SIG-M5 (cell line): ENCODE data around the gene STK38L.
"Not testable (repeated sequence)": the region's sequence is repeated elsewhere in the genome, so short reads cannot be mapped to it uniquely, and the experiment has no call there.

Experiments used
- DNase-seq: peaks from one replicate; lab custom pipeline; 2025; lab: John Stamatoyannopoulos, UW

STK38L gene

DNA sequence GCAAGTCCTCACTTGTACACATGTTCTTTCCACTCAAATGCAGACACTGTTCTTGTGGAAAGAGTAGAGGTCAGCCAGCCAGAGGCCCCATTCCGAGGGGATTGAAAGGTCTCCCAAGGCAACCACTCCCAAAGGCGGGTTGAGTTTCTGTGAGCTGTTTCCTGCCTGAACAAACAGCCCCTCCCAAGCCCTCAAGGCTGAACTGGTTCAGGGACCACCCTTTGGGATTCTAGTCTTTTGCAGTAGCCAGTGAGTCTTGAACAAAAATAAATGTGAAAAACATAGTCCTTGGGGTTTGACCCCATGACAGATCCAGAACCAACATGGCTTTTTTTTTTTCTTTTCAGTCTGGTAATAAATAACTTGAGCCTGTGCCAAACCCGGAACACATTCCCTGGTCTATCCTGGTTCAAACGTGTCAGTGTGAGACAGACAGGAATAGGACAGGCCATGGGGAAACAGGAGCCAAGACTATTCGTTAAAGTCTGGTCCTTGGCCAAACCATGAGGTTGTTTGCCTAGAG lies 17.6 kb upstream of the STK38L start:
- DNase-seq = no peak

DNA sequence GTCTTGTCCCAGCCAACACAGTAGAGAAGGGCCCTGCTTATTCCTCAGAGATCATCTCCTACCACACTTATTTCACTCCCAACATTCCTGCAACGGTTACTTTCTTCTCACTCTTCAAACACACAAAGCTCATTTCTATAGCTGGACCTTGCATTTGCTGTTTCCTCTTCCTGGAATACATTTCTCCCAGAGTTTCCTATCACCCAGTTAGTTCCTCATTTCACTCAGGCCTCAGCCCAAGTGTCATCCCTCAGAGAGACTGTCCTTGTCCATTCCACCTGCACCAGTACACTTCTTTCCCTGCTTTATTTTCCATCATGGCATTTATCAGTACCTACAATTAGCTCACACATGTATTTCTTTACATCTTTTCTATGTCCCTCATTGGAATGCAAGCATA lies 14.7 kb upstream of the STK38L start:
- DNase-seq = no peak

DNA sequence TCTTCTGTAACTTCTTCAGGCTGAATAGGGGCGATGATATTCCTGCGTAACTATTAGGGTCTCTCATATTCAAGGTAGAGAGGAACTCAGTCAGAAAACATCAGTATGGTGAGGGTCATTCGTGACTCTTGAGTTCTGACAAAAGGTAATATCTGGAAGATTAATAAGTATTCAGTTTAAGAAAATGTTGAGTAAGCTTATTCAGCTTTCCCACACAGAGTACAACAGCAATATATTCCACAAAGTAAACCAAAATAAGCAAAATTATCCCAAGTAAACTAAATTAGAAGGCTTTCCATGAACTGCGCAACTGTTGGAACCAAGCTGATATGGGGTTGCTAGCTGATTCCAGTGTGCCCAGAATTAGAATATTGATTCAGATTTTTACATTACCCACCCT lies 12.7 kb upstream of the STK38L start:
- DNase-seq = not testable (repeated sequence)

DNA sequence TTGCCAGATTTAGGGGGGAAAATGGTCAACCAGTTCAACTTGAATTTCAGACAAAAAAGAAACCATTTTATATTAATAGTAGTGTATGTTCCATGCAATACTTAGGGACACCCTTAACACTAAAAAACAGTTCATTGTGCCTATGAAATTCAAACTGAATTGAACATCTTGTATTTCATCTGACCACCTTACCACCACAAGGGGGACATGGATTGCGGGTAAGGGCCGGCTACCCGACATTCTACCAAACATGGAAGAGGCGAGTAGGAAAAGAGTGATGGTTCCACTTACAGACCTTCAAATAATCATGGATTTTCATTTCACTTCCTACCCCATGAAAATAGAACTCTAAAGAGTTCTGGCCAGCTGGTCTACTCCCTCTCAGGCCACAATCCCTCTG lies 10.3 kb upstream of the STK38L start:
- no peak for DNase-seq

DNA sequence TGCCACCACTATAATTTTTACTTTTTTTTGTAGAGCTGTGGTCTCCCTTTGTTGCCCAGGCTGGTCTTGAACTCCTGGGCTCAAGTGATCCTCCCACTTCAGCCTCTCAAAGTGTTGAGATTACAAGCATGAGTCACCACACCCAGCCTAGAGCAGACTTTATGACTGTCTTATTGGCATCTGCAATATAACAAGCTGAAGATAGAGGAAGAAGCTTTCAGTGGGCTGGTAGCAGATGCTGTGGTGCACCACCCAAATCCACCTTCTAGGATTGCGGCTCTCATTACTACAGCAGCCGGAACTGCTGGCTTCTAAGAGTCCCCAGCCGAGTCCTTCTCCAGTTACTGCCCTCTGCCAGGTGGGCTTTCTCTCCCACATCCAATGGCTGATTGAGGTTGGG lies 7.6 kb upstream of the STK38L start:
- peak; percentile 93 for DNase-seq

DNA sequence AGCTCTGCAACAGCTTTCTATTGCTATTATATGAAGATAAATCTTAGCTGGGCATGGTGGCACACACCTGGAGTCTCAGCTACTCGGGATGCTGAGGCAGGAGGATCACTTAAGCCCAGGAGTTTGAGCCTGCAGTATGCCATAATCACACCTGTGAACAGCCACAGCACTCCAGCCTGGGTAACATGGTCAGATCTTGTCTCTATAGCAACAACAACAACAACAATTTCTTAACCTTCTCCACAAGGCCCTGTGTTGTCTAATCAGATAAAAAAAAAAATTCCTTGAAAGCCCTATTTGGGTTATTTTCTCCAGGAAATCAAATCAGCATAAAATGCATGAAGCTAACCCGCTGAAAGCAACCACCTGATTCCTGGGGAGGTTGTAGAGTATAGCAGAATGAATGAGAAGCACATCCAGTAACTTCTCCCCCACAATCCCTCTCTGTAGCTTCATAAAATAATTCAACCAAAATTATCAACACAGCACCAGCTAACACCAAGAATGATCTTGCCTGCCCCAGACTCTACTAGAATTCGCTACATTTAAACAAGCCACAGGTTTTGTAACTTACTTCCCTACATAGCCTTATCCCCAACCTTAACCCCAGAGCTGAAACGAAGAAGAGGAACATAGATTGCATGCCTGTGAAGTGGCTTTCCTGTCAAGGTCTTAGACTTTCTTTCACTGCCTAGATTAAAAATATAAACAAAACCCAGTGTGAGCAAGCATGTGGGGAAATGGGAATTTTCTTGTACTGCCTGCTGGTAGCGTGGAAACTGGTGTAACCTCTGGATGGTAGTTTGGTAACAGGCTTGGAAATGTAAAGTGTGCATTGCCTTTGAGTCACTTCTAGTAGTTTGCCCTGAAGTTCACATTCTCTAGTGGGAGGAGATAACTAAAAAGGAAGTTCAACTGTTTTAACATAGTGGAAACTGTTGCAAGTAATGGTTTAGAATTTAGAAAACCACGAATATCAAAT lies 6.0 kb upstream of the STK38L start:
- DNase-seq = peak; percentile 98

DNA sequence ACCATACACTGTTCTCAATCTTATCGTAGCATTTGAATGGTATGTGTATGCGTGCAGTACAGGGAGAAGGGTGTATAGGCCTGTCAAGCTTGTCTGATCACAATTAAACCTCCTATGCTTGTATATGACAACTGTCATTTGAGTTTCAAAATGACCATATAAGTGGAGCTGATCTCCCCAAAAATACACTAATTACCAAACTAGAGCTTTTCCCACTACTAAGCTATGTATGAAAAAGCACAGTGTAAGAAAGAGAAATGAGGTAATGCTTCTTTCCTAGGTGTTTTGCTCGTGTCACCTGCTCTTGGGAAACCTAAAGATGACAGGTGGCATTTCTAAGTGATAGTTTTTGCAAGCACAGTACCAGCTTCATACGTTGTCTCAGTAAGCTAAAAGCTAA lies 1.1 kb upstream of the STK38L start:
- no peak for DNase-seq

DNA sequence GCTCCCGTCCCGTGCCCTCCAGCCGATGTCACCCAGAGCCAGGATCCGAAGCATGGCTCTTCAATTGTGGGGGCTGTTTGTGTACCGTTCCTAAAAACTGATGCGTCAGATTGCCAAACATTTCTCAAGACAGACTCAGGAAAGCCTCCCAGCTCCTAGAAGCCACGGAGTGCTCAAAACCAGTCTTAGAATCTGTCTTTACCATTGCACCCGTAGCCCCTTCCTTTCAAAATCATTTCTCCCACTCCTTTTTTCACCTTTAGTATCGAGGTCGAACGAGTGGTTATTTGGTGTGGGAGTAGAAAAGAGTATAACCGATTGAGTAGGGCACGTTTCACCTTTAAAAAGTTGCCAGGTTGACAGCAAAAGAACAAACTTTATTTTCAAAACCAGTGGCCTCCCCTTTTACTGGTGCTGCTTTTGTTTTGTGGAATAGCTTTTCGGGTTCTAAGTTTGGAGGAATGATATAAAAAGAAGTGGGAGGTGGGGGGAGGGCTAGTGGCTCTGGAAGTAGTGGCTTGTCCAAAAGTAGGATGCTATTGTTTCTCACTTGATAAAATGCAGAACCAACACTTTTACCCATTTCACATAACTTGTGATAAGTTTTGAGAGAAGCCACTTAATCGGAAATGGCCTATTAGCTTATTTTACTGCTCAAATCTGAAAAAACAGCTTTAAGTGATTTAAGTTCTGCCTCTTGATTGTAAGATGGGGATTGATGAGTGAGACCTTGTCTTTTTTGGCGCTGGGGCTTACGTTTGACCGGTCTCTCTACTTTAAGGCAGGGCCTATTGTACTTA lies 803 bp downstream of the STK38L start:
- no peak for DNase-seq

DNA sequence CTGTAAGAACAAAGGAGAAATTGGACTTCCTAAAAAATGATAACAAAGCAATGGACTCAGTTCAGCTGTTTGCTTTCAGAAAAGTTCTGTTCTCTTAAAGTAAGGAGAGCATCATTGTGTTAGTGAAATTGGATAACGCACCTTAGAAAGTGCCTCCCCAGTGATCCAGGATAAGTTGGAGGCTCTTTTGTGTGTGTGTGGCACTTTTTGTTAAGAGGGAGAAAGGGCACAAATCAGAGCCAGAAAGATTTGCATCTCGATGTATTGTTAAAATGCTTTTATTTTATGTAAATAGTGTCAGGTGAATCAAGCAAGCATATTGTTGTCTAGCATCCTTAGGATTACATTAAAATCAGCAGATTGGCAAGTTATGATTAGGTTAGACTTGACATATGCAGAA lies 2.1 kb downstream of the STK38L start:
- DNase-seq = no peak

DNA sequence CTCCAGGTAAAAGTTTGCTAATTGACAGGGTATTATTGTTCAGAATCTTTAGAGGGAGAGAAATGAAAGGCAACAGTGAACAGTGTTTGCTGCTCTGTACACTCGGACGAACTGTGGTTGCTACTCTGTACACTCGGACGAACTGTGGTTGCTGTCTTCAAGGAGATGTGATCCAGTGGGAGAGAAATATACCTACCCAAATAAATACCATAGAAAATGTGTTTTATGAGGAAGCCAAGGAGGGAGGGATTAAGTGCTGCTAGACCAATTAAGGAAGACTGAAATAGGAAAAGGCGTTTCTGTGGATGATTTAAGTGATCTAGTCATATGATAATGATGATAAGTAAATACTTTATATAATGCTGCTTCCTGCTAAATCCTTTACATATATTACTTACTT lies 2.7 kb downstream of the STK38L start:
- no peak for DNase-seq

DNA sequence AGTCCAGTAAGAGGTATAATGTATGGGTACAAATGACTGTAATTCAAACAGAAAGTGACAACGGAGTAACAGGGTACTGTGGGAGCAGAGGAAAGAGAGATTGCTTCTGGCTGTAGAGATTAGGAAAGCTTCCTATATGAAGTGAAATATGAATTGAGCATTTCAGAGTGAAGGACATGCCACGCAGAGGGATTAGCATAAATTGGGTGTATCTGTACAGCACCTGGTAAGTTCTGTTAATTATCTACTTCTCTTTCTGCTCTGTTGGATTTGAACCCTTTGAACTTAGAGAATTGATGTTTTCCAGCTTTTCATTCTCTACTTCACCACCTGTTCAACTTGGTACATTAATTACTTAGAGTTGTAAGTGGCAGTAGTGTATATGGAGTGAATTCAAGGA lies 8.8 kb downstream of the STK38L start:
- no peak for DNase-seq

DNA sequence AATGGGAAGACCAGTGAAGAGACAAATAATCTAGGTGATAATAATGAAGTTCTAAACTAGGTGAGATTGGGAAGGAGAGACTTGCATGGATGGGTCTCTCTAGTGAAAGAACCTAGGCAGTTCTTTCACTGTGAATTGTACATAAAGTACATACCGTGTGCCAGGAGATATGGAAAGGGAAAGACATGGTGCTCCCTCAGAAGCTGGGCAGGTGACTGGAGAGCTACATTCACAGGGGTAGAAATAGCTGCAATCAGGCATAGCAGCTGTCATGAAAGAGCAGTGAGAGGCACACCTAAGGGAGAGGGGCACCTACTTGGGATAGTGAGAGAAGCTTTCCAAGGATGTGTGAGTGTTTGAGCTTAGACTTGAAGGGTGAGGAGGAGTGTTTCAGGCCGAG lies 9.3 kb downstream of the STK38L start:
- DNase-seq = no peak

DNA sequence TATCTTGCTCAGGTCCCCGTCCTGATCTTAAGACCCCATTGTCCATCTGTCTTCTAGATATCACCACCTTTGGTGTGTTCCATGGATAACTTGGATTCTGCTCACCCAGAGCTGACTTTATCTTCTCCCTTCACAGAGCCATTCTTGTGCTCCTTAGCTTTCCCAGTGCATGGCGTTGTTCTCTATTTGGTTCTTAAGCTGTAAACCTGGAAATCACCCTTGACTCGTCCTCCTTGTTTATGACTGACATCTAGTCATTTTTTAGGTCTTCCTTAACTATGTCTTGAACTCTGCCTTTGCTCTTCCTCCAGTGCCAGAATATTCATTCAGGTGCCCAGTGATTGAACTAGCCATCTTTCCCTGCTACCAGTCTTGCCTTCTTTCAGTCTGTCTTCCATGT lies 11.7 kb downstream of the STK38L start:
- DNase-seq = no peak

DNA sequence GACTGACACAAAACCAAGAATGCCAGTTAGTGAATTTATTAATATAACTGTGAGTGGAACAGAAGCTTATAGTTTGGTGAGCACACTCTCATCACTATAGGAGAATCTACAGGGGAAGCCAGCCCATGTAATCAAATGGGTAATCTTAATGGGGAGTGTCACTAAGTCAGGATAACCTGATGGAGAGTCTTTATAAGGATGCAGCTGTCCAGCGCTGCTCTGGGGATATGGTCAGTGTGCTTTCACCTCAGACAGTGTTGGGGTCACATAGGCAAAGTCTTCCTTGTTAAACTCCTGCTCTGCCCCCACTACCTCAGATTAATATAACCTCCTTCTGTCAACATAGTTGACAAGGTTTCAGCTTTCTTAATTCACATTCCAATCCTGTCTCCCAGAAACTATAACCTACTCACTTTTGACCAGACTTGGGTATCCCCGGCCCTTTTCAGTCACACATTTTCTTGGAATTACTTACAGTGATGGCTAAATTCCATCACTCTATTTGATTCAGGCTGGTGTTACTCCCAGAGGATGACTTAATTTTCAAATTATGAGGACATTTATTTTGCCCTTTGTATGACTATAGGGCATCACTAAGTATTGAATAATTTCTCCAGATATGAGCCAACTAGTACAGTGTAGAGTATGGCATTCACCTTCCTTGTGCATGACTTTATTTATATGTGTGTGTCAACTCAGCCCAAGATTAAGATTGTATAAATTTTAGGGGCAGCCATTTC lies 13.2 kb downstream of the STK38L start:
- DNase-seq = no peak

DNA sequence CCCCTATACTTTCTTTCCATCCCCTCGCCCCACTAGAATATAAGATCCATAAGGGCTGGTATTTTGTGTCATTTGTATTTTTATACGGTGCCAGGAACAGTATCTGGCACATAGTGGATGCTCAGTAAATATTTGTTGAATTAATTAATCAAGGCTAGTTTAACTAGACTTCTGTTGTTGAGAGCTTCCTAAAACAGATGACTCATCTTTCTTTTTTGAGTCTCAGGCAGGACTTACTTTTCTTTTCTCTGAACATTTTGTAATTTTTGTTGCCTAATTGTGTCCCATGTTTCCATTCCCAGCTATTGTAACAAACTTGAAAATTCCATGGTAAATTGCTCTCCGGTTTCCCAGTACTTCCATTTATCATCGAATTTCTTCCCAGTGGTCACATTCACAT lies 16.7 kb downstream of the STK38L start:
- no peak for DNase-seq

DNA sequence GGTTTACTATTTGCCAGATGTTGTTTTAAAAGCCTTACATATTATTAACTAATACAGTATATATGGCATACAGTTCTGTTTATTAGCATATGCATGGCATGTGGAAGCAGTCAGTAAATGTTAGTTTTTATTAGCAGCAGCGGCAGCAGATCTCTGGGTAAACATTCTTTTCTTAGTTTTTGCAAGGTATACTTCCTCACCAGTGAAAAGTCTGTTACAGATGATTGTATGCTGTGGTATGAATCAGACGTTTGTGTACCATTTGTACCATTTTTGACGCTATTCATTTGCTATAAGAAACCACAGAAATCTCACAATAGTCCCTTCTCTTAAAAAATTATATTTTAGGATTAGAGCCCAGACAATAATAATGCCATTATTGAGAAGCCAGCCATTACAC lies 17.8 kb downstream of the STK38L start:
- no peak for DNase-seq

DNA sequence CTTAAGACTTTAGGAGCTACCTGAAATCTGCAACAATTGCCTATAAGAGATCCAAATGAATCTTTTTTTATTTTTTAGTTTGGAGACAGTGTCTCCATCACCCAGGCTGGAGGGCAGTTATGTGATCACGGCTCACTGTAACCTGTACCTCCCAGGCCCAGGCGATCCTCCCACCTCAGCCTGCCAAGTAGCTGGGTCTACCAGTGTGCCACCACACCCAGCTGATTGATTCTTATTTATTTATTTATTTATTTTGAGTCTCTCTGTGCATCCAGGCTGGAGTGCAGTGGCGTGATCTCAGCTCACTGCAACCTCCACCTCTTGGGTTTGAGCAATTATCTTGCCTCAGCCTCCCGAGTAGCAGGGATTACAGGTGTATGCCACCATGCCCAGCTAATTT lies 26.1 kb downstream of the STK38L start:
- no peak for DNase-seq

DNA sequence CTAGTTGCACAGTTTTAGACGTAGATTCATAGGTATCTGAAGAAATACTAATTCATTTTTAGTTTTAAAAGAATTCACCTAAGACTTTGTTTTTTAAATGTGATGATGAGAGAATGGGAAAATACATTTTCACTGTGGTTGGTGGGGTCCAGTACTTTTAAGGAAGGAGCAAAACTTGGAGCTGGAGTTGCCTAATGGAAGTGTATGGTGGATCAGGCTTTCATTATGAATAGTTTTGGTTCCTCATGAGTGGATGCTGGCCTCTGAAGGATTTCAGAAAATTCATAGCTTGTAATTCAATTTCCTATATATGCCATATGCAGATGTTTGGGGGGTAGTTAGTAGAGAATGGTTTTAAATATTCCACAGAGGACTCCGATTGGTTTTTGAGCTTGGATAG lies 27.1 kb downstream of the STK38L start:
- DNase-seq = no peak

DNA sequence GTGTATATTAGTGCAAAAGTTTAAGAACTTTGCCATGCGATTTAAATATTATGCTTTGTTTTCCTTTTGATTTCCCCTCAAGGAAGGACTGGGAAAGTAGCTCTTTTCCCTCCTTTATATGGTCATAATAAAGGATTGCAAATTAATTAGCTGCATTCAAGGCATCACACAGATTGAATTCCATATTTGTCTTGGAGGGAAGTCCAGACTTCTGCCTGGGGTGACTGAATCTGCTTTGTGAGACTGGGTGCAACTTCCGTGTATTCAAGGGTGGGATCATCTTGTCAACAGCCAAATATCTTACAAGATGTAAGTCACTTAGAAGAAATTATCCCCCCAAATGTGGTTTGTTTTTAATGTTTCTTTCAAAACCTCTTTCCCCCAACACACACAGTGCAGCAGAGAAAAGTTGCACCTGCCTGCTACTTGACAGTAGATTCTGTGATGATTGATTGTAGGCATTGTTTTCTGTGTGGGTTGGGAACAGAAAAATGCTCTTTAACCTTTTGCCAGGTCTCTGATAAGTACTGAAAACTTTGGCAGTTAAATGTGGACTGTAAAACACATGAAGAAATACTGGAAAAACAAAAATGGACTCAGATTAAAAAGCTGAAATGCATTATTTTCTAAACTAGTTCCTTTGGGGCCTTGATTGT lies 28.4 kb downstream of the STK38L start:
- no peak for DNase-seq

DNA sequence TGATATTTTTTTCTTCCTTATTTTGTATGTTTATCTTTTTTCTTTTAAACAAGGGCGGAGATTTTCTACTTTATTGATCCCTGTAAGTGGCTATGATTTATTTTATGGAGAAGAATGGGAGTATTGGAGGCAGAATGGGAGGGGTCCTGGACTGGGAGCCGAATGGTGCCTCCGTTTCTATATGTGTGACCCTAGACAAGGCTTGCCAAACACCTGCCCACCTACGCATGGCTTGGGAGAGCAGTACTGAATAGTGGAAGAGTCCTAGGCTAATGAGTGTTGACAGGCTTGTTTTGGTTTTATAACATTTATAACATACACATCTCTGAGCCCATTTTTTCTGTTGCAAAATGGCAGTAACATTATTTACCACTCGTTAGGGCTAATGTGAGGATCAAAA lies 29.0 kb downstream of the STK38L start:
- no peak for DNase-seq

DNA sequence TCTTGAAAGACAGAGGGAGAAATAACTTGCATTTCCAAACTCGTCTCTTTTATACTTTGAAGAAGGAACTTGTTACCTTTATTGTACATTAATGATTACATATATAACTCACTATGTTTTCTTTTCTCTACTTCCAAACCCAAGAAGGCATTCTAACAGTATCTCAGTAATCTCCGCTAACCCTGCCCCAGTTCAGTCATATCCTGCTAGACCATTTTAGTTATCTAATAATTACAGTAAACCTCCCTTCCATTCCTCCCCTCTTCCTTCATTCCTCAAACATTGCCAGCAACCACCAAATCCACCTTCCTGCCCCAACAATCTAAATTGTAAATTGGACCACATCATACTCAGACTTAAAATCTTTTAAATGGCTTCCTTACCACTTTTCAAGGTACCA lies 30.6 kb downstream of the STK38L start:
- no peak for DNase-seq

DNA sequence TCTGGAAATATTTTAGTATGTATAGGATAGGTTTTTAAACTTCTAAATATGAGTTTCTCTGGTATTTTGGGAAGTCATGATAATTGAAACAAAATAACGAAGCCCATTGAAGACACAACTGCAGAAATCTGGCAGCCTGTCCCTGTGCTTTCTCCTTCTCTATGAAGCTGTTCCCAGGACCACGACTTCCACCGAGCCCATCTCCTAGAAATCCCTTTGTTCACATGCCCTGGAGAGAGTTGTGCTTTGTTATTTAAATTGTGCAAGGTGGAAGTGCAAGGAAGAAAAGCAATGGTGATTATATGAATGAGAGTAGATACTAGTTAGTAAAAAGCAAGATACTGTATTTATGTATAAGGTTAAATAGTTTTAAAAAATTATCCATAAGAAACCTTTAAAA lies 32.2 kb downstream of the STK38L start:
- DNase-seq = no peak
